ENCODE measurements around the gene PEDS1.

- TF ChIP-seq CTCF (conservative IDR thresholded peaks at IDR 0.05; ENCODE audit: low read depth, low read length) (no peak), POLR2A (IDR thresholded peaks at IDR 0.05; ENCODE audit: low read depth, low read length) (no peak), FOS (IDR thresholded peaks at IDR 0.05; ENCODE audit: low read depth, low read length) (no peak), SMC3 (IDR thresholded peaks at IDR 0.05; ENCODE audit: low read depth, low read length) (no peak), USF2 (IDR thresholded peaks at IDR 0.05; ENCODE audit: low read depth, low read length) (no peak), CEBPB (IDR thresholded peaks at IDR 0.05; ENCODE audit: low read depth, low read length) (no peak), RFX5 (IDR thresholded peaks at IDR 0.05; ENCODE audit: low read depth, low read length) (no peak), ELK1 (IDR thresholded peaks at IDR 0.05; ENCODE audit: borderline replicate concordance, low read depth, low read length) (no peak), MXI1 (IDR thresholded peaks at IDR 0.05; ENCODE audit: borderline replicate concordance, low read depth, low read length) (no peak), MAZ (IDR thresholded peaks at IDR 0.05; ENCODE audit: borderline replicate concordance, low read depth, low read length) (no peak), MAFK (IDR thresholded peaks at IDR 0.05; ENCODE audit: low read depth, low read length) (no peak), BHLHE40 (IDR thresholded peaks at IDR 0.05; ENCODE audit: low read depth, low read length) (no peak), RAD21 (IDR thresholded peaks at IDR 0.05; ENCODE audit: low read length) (no peak)
Observed at GRCh38 chr20:50170549-50171220, 17.2 kb upstream of the PEDS1 start.

Measured in IMR-90 (cell line).